IMR-90 (cell line): ENCODE data around the gene ZDBF2. TPM values are rescaled to one million over a fixed set of nuclear protein-coding genes. Genes with fewer than 3 reads are reported as not detected.

ENCODE experiments used
- ATAC-seq: fragments of 200-7000 bp; cut with Tn5 transposase; 2 replicates; pipeline ENCODE4 v1.9.1; 2020; ENCODE audit warnings: low read depth, mild to moderate bottlenecking, moderate library complexity
- BruUV-seq: library from RNA; stranded (reverse); fragments of 400-500 nt; replicated peaks from 2 replicates; lab custom pipeline; 2021; lab: Mats Ljungman, UMichigan
- CTCF ChIA-PET: fragments of 300-600 bp; formaldehyde crosslinking; extraction: SDS; loops from one replicate; lab custom pipeline; 2021; ENCODE audit warnings: antibody characterized with exemption; lab: Yijun Ruan, JAX
- POLR2A ChIA-PET: fragments of 300-600 bp; sonication (Branson Sonifier 250); formaldehyde crosslinking; loops from one replicate; lab custom pipeline; 2022; ENCODE audit warnings: antibody characterized with exemption; ENCODE audit not compliant: unreplicated experiment; lab: Charles Lee
- DNase-seq: peaks from one replicate; pipeline ENCODE4 v3.0.0; 2013
- H2AFZ ChIP-seq: replicated peaks from 2 replicates; pipeline ENCODE3; 2013; ENCODE audit warnings: low read length, mild to moderate bottlenecking; ENCODE audit not compliant: poor library complexity
- H2AK5ac ChIP-seq: 2 replicates; pipeline ENCODE4 v1.6.1; 2013; ENCODE audit warnings: low read depth, low read length, inconsistent platforms
- H2AK9ac ChIP-seq: replicated peaks from 2 replicates; pipeline ENCODE3; 2013; ENCODE audit warnings: mild to moderate bottlenecking, low read depth, low read length, moderate library complexity; ENCODE audit not compliant: poor library complexity
- H2BK120ac ChIP-seq: 2 replicates; pipeline ENCODE4 v1.6.1; 2013; ENCODE audit warnings: low read depth, low read length, inconsistent platforms
- H2BK15ac ChIP-seq: 3 replicates; pipeline ENCODE4 v1.6.1; 2013; ENCODE audit warnings: low read depth, low read length, inconsistent platforms
- H2BK20ac ChIP-seq: 2 replicates; pipeline ENCODE4 v1.6.1; 2013; ENCODE audit warnings: low read depth, mild to moderate bottlenecking, inconsistent platforms, low read length, moderate library complexity
- H2BK5ac ChIP-seq: 2 replicates; pipeline ENCODE4 v1.6.1; 2013; ENCODE audit warnings: mild to moderate bottlenecking, low read depth, low read length, inconsistent platforms; ENCODE audit not compliant: poor library complexity, severe bottlenecking
- H3K14ac ChIP-seq: replicated peaks from 2 replicates; pipeline ENCODE4 v1.6.1; 2013; ENCODE audit warnings: low read depth, low read length, inconsistent platforms
- H3K18ac ChIP-seq: 2 replicates; pipeline ENCODE4 v1.6.1; 2013; ENCODE audit warnings: low read depth, low read length, control low read depth
- H3K23ac ChIP-seq: 2 replicates; pipeline ENCODE4 v1.6.1; 2013; ENCODE audit warnings: low read depth, low read length, inconsistent platforms
- H3K27ac ChIP-seq: 2 replicates; pipeline ENCODE4 v1.5.1; 2013; ENCODE audit warnings: mild to moderate bottlenecking, control low read depth, low read length; ENCODE audit not compliant: insufficient read depth
- H3K27me3 ChIP-seq: 2 replicates; pipeline ENCODE4 v1.6.1; 2013; ENCODE audit warnings: low read length; ENCODE audit not compliant: control insufficient read depth, insufficient read depth
- H3K36me3 ChIP-seq: 2 replicates; pipeline ENCODE4 v1.6.1; 2013; ENCODE audit warnings: low read length, mixed read lengths; ENCODE audit not compliant: control insufficient read depth, insufficient read depth
- H3K4ac ChIP-seq: 2 replicates; pipeline ENCODE4 v1.6.1; 2013; ENCODE audit warnings: low read depth, low read length, inconsistent platforms
- H3K4me1 ChIP-seq: 2 replicates; pipeline ENCODE4 v1.6.1; 2013; ENCODE audit warnings: low read length, mixed read lengths; ENCODE audit not compliant: control insufficient read depth, insufficient read depth
- H3K4me2 ChIP-seq: 2 replicates; pipeline ENCODE4 v1.6.1; 2013; ENCODE audit warnings: low read depth, mild to moderate bottlenecking, control low read depth, low read length, moderate library complexity
- H3K4me3 ChIP-seq: 2 replicates; pipeline ENCODE4 v1.5.1; 2013; ENCODE audit warnings: low read depth, mild to moderate bottlenecking, control low read depth, low read length, moderate library complexity; ENCODE audit not compliant: insufficient read depth
- H3K56ac ChIP-seq: 2 replicates; pipeline ENCODE4 v1.6.1; 2013; ENCODE audit warnings: low read length, inconsistent platforms; ENCODE audit not compliant: insufficient read depth; ENCODE audit errors: extremely low read depth
- H3K79me1 ChIP-seq, 2 experiments: 2 replicates each; pipeline ENCODE4 v1.6.1; 2013; ENCODE audit warnings: low read length in 2 of 2, inconsistent platforms in 1 of 2, low read depth in 1 of 2
- H3K9ac ChIP-seq: 2 replicates; pipeline ENCODE4 v1.6.1; 2013; ENCODE audit warnings: low read depth, low read length, control low read depth
- H3K9me1 ChIP-seq: 2 replicates; pipeline ENCODE4 v1.6.1; 2013; ENCODE audit warnings: low read length, inconsistent platforms; ENCODE audit not compliant: insufficient read depth
- H3K9me3 ChIP-seq: 2 replicates; pipeline ENCODE4 v1.6.1; 2013; ENCODE audit warnings: low read length; ENCODE audit not compliant: control insufficient read depth, insufficient read depth
- H4K20me1 ChIP-seq: 2 replicates; pipeline ENCODE4 v1.6.1; 2013; ENCODE audit warnings: low read length, inconsistent platforms; ENCODE audit not compliant: insufficient read depth
- H4K5ac ChIP-seq: 2 replicates; pipeline ENCODE4 v1.6.1; 2013; ENCODE audit warnings: mild to moderate bottlenecking, low read depth, low read length, control low read depth
- H4K8ac ChIP-seq, 2 experiments: 2 replicates each; pipeline ENCODE4 v1.6.1; 2013; ENCODE audit warnings: low read depth in 2 of 2, low read length in 2 of 2, control low read depth in 1 of 2, inconsistent platforms in 1 of 2
- H4K91ac ChIP-seq: 2 replicates; pipeline ENCODE4 v1.6.1; 2013; ENCODE audit warnings: low read depth, low read length, inconsistent platforms; ENCODE audit not compliant: insufficient read depth
- BHLHE40 ChIP-seq: fragments of 150-350 bp; IDR thresholded peaks from 2 replicates; pipeline ENCODE4 v1.6.1; 2016; ENCODE audit warnings: mild to moderate bottlenecking, low read depth, low read length
- MAFK ChIP-seq: IDR thresholded peaks from 2 replicates; pipeline ENCODE4 v1.6.1; 2012; ENCODE audit warnings: low read depth, low read length, improper control_type of control experiment
- MXI1 ChIP-seq: IDR thresholded peaks from 2 replicates; pipeline ENCODE4 v1.6.1; 2012; ENCODE audit warnings: low read depth, mild to moderate bottlenecking, low read length, moderate library complexity, borderline replicate concordance
- NFE2L2 ChIP-seq: fragments of 150-350 bp; IDR thresholded peaks from 2 replicates; pipeline ENCODE4 v1.6.1; 2016; ENCODE audit warnings: low read depth, mild to moderate bottlenecking, low read length
- RAD21 ChIP-seq: IDR thresholded peaks from 2 replicates; pipeline ENCODE4 v1.6.1; 2012; ENCODE audit warnings: low read length, improper control_type of control experiment
- RCOR1 ChIP-seq: IDR thresholded peaks from 2 replicates; pipeline ENCODE4 v1.6.1; 2012; ENCODE audit warnings: mild to moderate bottlenecking, low read length, improper control_type of control experiment; ENCODE audit not compliant: insufficient replicate concordance
- SMC3 ChIP-seq: fragments of 150-350 bp; IDR thresholded peaks from 2 replicates; pipeline ENCODE4 v1.6.1; 2016; ENCODE audit warnings: low read depth, mild to moderate bottlenecking, antibody characterized with exemption, low read length, moderate library complexity
- WGBS, 2 experiments: methylation state at CpG; one replicate each; pipeline versions ENCODE4 v1.1.5 to v1.1.7; 2013; ENCODE audit warnings: missing lambda C conversion rate in 2 of 2; ENCODE audit not compliant: insufficient read length in 1 of 2; ENCODE audit errors: extremely low coverage in 2 of 2; 5-methylcytosine and 5-hydroxymethylcytosine counted together
- dilution Hi-C: fragments of 300-500 bp; cut with HindIII; formaldehyde crosslinking; loops from one replicate; pipeline ENCODE4 v1.14.3; 2018; ENCODE audit warnings: low sequenced_read_pairs; ENCODE audit not compliant: unreplicated experiment
- in situ Hi-C: fragments of 300-500 bp; cut with MboI; formaldehyde crosslinking; loops from 3 replicates; pipeline ENCODE4 v1.14.3; 2019; ENCODE audit warnings: low sequenced_read_pairs, inconsistent platforms, mixed read lengths
- intact Hi-C: fragments of 100-400 bp; cut with micrococcal nuclease; formaldehyde crosslinking; loops from 2 replicates; pipeline ENCODE4 v1.10.0; 2022
- polyA plus RNA-seq, 3 experiments: library from polyadenylated mRNA; depleted of rRNA; stranded (reverse); fragments of >200 nt; gene quantifications; 2 replicates each; pipeline ENCODE4 v1.2.3, GENCODE V29; 2012; ENCODE audit warnings: low replicate concordance in 1 of 3
- total RNA-seq: library from RNA; depleted of rRNA; stranded (reverse); fragments of >200 nt; gene quantifications from 2 replicates; pipeline ENCODE4 v1.2.3, GENCODE V29; 2012
- TF ChIP-seq, protein P1 (sequence below): conservative IDR thresholded peaks from 2 replicates; pipeline ENCODE4 v1.5.1; 2012; ENCODE audit warnings: mild to moderate bottlenecking, low read depth, low read length, improper control_type of control experiment
- TF ChIP-seq, protein P2 (sequence below): fragments of 150-350 bp; IDR thresholded peaks from 2 replicates; pipeline ENCODE4 v1.6.1; 2017; ENCODE audit warnings: mild to moderate bottlenecking, antibody characterized with exemption, low read length, low read depth

ZDBF2 gene
- total and polyA plus RNA-seq, 2 of the 4 experiments (the other 2 are of a cell fraction), result 1.9 to 10.2 TPM

DNA sequence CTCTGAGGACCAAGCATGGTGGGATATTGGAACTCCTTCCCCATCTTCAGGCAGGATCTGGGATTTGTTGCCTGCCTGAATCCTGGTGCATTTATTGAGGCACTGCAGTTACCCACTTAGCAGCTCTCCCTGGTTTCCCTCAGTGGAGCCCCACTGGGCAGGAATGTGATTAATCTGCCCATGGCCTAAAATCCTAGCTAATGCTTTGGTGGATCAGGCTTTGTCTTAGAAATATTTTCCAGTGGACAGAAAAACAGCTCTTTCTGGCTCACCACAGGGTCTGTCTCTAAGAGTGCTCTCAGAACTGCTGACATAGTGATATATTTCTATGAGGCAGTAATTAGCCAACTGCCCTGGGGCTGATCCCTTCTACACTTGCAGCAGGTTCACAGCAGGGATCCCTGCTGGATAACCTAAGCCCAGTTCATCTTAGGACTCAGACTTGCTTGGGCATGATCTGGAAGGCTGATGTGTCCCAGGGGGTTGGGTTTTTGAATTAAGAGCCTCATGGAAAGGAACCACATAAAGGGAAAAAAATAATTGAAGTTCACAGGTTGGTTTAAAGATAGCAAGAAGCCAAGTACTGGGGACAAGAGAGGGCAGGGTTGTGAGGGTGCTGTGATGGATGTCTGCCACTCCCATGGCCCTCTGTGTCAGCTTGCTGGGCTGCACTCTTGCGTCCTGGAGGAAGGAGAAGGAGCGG is 44.3 kb upstream of the ZDBF2 start:
- Histone ChIP-seq H3K4me3 (no peak overlapping the region), H3K18ac (no peak overlapping the region), H3K27ac (no peak overlapping the region), H2BK15ac (no peak overlapping the region), H3K4ac (no peak overlapping the region), H3K36me3 (no peaks in the 10 kb centered on the region), H3K56ac (no peak overlapping the region), H3K23ac (no peak overlapping the region), H2AFZ (no peak overlapping the region), H4K5ac (no peak overlapping the region), H3K4me2 (no peak overlapping the region), H3K9ac (no peak overlapping the region), H2AK9ac (peak overlapping the region; percentile 79), H4K91ac (no peak overlapping the region), H2AK5ac (no peak overlapping the region), H2BK20ac (no peak overlapping the region), H3K9me1 (no peaks in the 10 kb centered on the region), H3K4me1 (no peaks in the 10 kb centered on the region), H4K8ac (no peak overlapping the region), H3K14ac (no peak overlapping the region), H4K20me1 (no peaks in the 10 kb centered on the region), H3K9me3 (no peaks in the 10 kb centered on the region), H2BK120ac (no peak overlapping the region), H3K79me1 (no peaks in the 10 kb centered on the region), H2BK5ac (no peak overlapping the region), H3K27me3 (peaks cover 3% of the 10 kb centered on the region; the same call in 1 of the 2 replicates)
- ChIA-PET CTCF (no interaction called here), POLR2A (no interaction called here)
- TF ChIP-seq NFE2L2, result no peak
- no peak for TF ChIP-seq MXI1
- TF ChIP-seq, protein P1, sequence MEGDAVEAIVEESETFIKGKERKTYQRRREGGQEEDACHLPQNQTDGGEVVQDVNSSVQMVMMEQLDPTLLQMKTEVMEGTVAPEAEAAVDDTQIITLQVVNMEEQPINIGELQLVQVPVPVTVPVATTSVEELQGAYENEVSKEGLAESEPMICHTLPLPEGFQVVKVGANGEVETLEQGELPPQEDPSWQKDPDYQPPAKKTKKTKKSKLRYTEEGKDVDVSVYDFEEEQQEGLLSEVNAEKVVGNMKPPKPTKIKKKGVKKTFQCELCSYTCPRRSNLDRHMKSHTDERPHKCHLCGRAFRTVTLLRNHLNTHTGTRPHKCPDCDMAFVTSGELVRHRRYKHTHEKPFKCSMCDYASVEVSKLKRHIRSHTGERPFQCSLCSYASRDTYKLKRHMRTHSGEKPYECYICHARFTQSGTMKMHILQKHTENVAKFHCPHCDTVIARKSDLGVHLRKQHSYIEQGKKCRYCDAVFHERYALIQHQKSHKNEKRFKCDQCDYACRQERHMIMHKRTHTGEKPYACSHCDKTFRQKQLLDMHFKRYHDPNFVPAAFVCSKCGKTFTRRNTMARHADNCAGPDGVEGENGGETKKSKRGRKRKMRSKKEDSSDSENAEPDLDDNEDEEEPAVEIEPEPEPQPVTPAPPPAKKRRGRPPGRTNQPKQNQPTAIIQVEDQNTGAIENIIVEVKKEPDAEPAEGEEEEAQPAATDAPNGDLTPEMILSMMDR, result no peak
- no peak for TF ChIP-seq RCOR1
- TF ChIP-seq, protein P2, sequence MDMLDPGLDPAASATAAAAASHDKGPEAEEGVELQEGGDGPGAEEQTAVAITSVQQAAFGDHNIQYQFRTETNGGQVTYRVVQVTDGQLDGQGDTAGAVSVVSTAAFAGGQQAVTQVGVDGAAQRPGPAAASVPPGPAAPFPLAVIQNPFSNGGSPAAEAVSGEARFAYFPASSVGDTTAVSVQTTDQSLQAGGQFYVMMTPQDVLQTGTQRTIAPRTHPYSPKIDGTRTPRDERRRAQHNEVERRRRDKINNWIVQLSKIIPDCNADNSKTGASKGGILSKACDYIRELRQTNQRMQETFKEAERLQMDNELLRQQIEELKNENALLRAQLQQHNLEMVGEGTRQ, result no peak
- TF ChIP-seq BHLHE40, result no peak
- no peak for TF ChIP-seq RAD21
- TF ChIP-seq MAFK, result peak; percentile 69
- no peak for TF ChIP-seq SMC3
- ATAC-seq (no peak), DNase-seq (no peak)
- dilution Hi-C loops (no loop called here), intact Hi-C loops (no loop called here), in situ Hi-C loops (no loop called here)
- no CpG with 5 or more reads among the region's 2 CpGs for WGBS, 2 experiments
- no TSS peak for BruUV-seq
